ENCODE results near the gene ELP5.

- TF ChIP-seq CTCF (IDR thresholded peaks at IDR 0.05) (no peak), POLR2A (IDR thresholded peaks at IDR 0.05) (no peak)
Measured at GRCh38 chr17:7237761-7238419, 14.1 kb upstream of the ELP5 start.

Data from testis (tissue), 2 donors.